HEK293 (cell line): Measurements from ENCODE around the gene GABBR2.

Experiments used
- CTCF ChIA-PET: fragments of 350-600 bp; formaldehyde crosslinking; extraction: SDS; loops from one replicate; lab custom pipeline; 2021; ENCODE audit warnings: antibody characterized with exemption; lab: Yijun Ruan, JAX
- POLR2A ChIA-PET: fragments of 300-600 bp; formaldehyde crosslinking; extraction: SDS; loops from one replicate; lab custom pipeline; 2020; ENCODE audit warnings: antibody characterized with exemption, inconsistent platforms; lab: Yijun Ruan, JAX
- H3K27ac ChIP-seq: fragments of 200-500 bp; sonication (Bioruptor generic); 2 replicates; pipeline ENCODE4 v1.5.1; 2014; ENCODE audit warnings: low read depth, low read length, control low read depth, inconsistent platforms; ENCODE audit errors: extremely low read depth
- H3K36me3 ChIP-seq, 2 experiments: fragments of 200-500 bp in 1 of 2; sonication (Bioruptor generic) in 1 of 2; 1 replicate in 1 of 2; 2 replicates in 1 of 2; pipeline ENCODE4 v1.5.1; 2014 to 2017; ENCODE audit warnings: inconsistent platforms in 2 of 2, low read length in 2 of 2; ENCODE audit not compliant: control insufficient read depth in 2 of 2, insufficient read depth in 1 of 2
- H3K4me1 ChIP-seq: fragments of 200-500 bp; sonication (Bioruptor generic); 2 replicates; pipeline ENCODE4 v1.5.1; 2014; ENCODE audit warnings: mild to moderate bottlenecking, low read length, inconsistent platforms; ENCODE audit not compliant: control insufficient read depth, insufficient read depth
- H3K4me3 ChIP-seq: 2 replicates; pipeline ENCODE4 v1.5.1; 2011; ENCODE audit warnings: low read depth, mild to moderate bottlenecking, control low read depth, low read length, moderate library complexity
- H3K9me3 ChIP-seq: fragments of 200-500 bp; sonication (Bioruptor generic); 2 replicates; pipeline ENCODE4 v1.5.1; 2014; ENCODE audit warnings: low read depth, low read length, inconsistent platforms; ENCODE audit not compliant: control insufficient read depth, insufficient read depth
- GFI1B ChIP-seq: fragments of 450-650 bp; formaldehyde crosslinking; IDR thresholded peaks from 2 replicates; pipeline ENCODE4 v1.5.1; 2016; ENCODE audit warnings: missing biosample characterization, missing genetic modification characterization
- GLIS2 ChIP-seq: fragments of 450-650 bp; formaldehyde crosslinking; IDR thresholded peaks from 2 replicates; pipeline ENCODE4 v1.5.1; 2016; ENCODE audit warnings: missing biosample characterization, missing genetic modification characterization
- ZNF133 ChIP-seq: fragments of 450-650 bp; formaldehyde crosslinking; IDR thresholded peaks from 2 replicates; pipeline ENCODE4 v1.5.1; 2016; ENCODE audit warnings: missing biosample characterization, missing genetic modification characterization
- ZNF248 ChIP-seq: fragments of 450-650 bp; formaldehyde crosslinking; IDR thresholded peaks from 2 replicates; pipeline ENCODE4 v1.5.1; 2017; ENCODE audit warnings: missing biosample characterization, missing genetic modification characterization
- ZNF394 ChIP-seq: fragments of 450-650 bp; formaldehyde crosslinking; IDR thresholded peaks from 2 replicates; pipeline ENCODE4 v1.5.1; 2016; ENCODE audit warnings: missing biosample characterization, missing genetic modification characterization, mild to moderate bottlenecking, moderate library complexity, borderline replicate concordance
- ZNF48 ChIP-seq: fragments of 450-650 bp; formaldehyde crosslinking; IDR thresholded peaks from 2 replicates; pipeline ENCODE4 v1.5.1; 2016; ENCODE audit warnings: missing biosample characterization, missing genetic modification characterization
- ZNF510 ChIP-seq: fragments of 450-650 bp; formaldehyde crosslinking; IDR thresholded peaks from 2 replicates; pipeline ENCODE4 v1.5.1; 2018; ENCODE audit warnings: mild to moderate bottlenecking, missing genetic modification characterization, missing biosample characterization; ENCODE audit not compliant: insufficient replicate concordance
- ZNF530 ChIP-seq: fragments of 450-650 bp; formaldehyde crosslinking; IDR thresholded peaks from 2 replicates; pipeline ENCODE4 v1.5.1; 2016; ENCODE audit warnings: low read depth, missing biosample characterization, missing genetic modification characterization
- ZNF747 ChIP-seq: fragments of 450-650 bp; formaldehyde crosslinking; IDR thresholded peaks from 2 replicates; pipeline ENCODE4 v1.5.1; 2016; ENCODE audit warnings: missing biosample characterization, missing genetic modification characterization
- ZSCAN16 ChIP-seq: fragments of 450-650 bp; formaldehyde crosslinking; IDR thresholded peaks from 2 replicates; pipeline ENCODE4 v1.5.1; 2016; ENCODE audit warnings: missing biosample characterization, missing genetic modification characterization
- TF ChIP-seq, protein P1 (sequence below): fragments of 450-650 bp; formaldehyde crosslinking; IDR thresholded peaks from 2 replicates; pipeline ENCODE4 v1.5.1; 2017; ENCODE audit warnings: missing biosample characterization, missing genetic modification characterization
- TF ChIP-seq, protein P2 (sequence below): fragments of 450-650 bp; formaldehyde crosslinking; IDR thresholded peaks from 2 replicates; pipeline ENCODE4 v1.5.1; 2016; ENCODE audit warnings: missing biosample characterization, missing genetic modification characterization
- TF ChIP-seq, protein P3 (sequence below): fragments of 450-650 bp; formaldehyde crosslinking; optimal IDR thresholded peaks from 2 replicates; pipeline ENCODE3; 2016; ENCODE audit warnings: missing biosample characterization, mild to moderate bottlenecking, missing genetic modification characterization
- TF ChIP-seq, protein P4 (sequence below): fragments of 450-650 bp; formaldehyde crosslinking; IDR thresholded peaks from 2 replicates; pipeline ENCODE4 v1.5.1; 2016; ENCODE audit warnings: missing biosample characterization, missing genetic modification characterization, low read depth
- TF ChIP-seq, protein P5 (sequence below): fragments of 450-650 bp; formaldehyde crosslinking; IDR thresholded peaks from 2 replicates; pipeline ENCODE4 v1.5.1; 2016; ENCODE audit warnings: missing biosample characterization, missing genetic modification characterization
- TF ChIP-seq, protein P6 (sequence below): fragments of 450-650 bp; formaldehyde crosslinking; IDR thresholded peaks from 2 replicates; pipeline ENCODE4 v1.5.1; 2016; ENCODE audit warnings: missing biosample characterization, missing genetic modification characterization

Gene GABBR2

DNA sequence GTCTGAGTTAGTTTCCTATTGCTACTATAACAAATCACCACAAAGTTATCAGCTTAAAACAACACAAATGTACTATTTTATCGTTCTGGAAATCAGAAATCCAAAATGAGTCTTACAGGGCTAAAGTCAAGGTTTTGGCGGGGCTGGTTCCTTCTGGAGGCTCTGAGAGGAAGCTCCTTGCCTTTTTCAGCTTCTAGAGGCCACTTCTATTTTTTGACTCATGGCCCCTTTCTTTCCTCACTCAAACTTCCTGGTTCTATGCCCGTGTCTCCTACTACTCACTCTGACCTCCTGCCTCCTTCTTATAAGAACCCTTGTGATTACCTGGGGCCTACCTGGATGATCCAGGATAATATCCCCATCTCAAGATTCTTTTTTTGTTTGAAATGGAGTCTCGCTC is 48.2 kb downstream of the GABBR2 start:
- H3K4me1 ChIP-seq, result no peaks in the 10 kb centered on the region
- no peak for TF ChIP-seq ZNF133 (tag by site-specific recombination)
- TF ChIP-seq, protein P1, sequence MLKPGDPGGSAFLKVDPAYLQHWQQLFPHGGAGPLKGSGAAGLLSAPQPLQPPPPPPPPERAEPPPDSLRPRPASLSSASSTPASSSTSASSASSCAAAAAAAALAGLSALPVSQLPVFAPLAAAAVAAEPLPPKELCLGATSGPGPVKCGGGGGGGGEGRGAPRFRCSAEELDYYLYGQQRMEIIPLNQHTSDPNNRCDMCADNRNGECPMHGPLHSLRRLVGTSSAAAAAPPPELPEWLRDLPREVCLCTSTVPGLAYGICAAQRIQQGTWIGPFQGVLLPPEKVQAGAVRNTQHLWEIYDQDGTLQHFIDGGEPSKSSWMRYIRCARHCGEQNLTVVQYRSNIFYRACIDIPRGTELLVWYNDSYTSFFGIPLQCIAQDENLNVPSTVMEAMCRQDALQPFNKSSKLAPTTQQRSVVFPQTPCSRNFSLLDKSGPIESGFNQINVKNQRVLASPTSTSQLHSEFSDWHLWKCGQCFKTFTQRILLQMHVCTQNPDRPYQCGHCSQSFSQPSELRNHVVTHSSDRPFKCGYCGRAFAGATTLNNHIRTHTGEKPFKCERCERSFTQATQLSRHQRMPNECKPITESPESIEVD (tag by site-specific recombination), result no peak
- TF ChIP-seq ZNF530 (tag by site-specific recombination), result no peak
- no peaks in the 10 kb centered on the region for H3K36me3 ChIP-seq
- no peak overlapping the region for H3K4me3 ChIP-seq
- H3K9me3 ChIP-seq, result no peaks in the 10 kb centered on the region
- ChIA-PET CTCF (no interaction called here), POLR2A (no interaction called here)
- no peak overlapping the region for H3K27ac ChIP-seq

DNA sequence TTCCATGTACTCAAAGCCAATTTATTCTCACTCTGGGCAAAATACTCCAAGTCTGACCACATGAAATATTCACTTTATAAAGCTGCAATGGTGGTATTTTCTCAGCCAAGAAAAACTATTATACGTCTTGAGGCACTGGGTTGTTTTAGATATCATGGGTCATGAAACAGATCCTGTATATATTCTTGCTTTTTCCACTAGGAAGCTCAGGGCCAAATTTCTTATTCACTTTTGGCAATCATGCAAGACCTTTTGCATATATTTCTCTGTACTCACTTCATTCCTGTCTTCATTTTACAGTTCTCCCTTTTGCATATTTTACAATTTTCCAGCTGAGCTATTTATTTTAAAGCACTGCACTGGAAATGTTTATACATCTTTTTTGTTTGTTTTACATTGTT is 49.8 kb downstream of the GABBR2 start:
- no peaks in the 10 kb centered on the region for H3K9me3 ChIP-seq
- no peak overlapping the region for H3K27ac ChIP-seq
- H3K4me3 ChIP-seq, result no peak overlapping the region
- H3K4me1 ChIP-seq, result no peaks in the 10 kb centered on the region
- TF ChIP-seq GLIS2 (tag by site-specific recombination), result no peak
- TF ChIP-seq, protein P2, sequence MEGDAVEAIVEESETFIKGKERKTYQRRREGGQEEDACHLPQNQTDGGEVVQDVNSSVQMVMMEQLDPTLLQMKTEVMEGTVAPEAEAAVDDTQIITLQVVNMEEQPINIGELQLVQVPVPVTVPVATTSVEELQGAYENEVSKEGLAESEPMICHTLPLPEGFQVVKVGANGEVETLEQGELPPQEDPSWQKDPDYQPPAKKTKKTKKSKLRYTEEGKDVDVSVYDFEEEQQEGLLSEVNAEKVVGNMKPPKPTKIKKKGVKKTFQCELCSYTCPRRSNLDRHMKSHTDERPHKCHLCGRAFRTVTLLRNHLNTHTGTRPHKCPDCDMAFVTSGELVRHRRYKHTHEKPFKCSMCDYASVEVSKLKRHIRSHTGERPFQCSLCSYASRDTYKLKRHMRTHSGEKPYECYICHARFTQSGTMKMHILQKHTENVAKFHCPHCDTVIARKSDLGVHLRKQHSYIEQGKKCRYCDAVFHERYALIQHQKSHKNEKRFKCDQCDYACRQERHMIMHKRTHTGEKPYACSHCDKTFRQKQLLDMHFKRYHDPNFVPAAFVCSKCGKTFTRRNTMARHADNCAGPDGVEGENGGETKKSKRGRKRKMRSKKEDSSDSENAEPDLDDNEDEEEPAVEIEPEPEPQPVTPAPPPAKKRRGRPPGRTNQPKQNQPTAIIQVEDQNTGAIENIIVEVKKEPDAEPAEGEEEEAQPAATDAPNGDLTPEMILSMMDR, result no peak
- TF ChIP-seq ZSCAN16, result no peak
- TF ChIP-seq GFI1B (tag by site-specific recombination), result no peak
- TF ChIP-seq ZNF394, result no peak
- TF ChIP-seq, protein P3, sequence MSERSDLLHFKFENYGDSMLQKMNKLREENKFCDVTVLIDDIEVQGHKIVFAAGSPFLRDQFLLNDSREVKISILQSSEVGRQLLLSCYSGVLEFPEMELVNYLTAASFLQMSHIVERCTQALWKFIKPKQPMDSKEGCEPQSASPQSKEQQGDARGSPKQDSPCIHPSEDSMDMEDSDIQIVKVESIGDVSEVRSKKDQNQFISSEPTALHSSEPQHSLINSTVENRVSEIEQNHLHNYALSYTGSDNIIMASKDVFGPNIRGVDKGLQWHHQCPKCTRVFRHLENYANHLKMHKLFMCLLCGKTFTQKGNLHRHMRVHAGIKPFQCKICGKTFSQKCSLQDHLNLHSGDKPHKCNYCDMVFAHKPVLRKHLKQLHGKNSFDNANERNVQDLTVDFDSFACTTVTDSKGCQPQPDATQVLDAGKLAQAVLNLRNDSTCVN (tag by site-specific recombination), result no peak
- TF ChIP-seq, protein P4, sequence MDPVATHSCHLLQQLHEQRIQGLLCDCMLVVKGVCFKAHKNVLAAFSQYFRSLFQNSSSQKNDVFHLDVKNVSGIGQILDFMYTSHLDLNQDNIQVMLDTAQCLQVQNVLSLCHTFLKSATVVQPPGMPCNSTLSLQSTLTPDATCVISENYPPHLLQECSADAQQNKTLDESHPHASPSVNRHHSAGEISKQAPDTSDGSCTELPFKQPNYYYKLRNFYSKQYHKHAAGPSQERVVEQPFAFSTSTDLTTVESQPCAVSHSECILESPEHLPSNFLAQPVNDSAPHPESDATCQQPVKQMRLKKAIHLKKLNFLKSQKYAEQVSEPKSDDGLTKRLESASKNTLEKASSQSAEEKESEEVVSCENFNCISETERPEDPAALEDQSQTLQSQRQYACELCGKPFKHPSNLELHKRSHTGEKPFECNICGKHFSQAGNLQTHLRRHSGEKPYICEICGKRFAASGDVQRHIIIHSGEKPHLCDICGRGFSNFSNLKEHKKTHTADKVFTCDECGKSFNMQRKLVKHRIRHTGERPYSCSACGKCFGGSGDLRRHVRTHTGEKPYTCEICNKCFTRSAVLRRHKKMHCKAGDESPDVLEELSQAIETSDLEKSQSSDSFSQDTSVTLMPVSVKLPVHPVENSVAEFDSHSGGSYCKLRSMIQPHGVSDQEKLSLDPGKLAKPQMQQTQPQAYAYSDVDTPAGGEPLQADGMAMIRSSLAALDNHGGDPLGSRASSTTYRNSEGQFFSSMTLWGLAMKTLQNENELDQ (tag by site-specific recombination), result no peak
- TF ChIP-seq ZNF48, result no peak
- TF ChIP-seq ZNF248 (tag by site-specific recombination), result no peak
- TF ChIP-seq, protein P5, sequence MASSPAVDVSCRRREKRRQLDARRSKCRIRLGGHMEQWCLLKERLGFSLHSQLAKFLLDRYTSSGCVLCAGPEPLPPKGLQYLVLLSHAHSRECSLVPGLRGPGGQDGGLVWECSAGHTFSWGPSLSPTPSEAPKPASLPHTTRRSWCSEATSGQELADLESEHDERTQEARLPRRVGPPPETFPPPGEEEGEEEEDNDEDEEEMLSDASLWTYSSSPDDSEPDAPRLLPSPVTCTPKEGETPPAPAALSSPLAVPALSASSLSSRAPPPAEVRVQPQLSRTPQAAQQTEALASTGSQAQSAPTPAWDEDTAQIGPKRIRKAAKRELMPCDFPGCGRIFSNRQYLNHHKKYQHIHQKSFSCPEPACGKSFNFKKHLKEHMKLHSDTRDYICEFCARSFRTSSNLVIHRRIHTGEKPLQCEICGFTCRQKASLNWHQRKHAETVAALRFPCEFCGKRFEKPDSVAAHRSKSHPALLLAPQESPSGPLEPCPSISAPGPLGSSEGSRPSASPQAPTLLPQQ, result no peak
- TF ChIP-seq ZNF747, result no peak
- no peak for TF ChIP-seq ZNF510 (tag by site-specific recombination)
- TF ChIP-seq, protein P6, sequence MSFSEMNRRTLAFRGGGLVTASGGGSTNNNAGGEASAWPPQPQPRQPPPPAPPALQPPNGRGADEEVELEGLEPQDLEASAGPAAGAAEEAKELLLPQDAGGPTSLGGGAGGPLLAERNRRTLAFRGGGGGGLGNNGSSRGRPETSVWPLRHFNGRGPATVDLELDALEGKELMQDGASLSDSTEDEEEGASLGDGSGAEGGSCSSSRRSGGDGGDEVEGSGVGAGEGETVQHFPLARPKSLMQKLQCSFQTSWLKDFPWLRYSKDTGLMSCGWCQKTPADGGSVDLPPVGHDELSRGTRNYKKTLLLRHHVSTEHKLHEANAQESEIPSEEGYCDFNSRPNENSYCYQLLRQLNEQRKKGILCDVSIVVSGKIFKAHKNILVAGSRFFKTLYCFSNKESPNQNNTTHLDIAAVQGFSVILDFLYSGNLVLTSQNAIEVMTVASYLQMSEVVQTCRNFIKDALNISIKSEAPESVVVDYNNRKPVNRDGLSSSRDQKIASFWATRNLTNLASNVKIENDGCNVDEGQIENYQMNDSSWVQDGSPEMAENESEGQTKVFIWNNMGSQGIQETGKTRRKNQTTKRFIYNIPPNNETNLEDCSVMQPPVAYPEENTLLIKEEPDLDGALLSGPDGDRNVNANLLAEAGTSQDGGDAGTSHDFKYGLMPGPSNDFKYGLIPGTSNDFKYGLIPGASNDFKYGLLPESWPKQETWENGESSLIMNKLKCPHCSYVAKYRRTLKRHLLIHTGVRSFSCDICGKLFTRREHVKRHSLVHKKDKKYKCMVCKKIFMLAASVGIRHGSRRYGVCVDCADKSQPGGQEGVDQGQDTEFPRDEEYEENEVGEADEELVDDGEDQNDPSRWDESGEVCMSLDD (tag by site-specific recombination), result no peak
- POLR2A ChIA-PET, result no interaction called here
- H3K36me3 ChIP-seq, result no peaks in the 10 kb centered on the region
- CTCF ChIA-PET, result interaction anchor here (1.5 kb wide), 1 partner anchor 16 kb away, joined by 3 read pairs; no protein-coding TSS in a partner anchor
